ENCODE measurements around the gene BCAR3. TPM values are rescaled to one million over a fixed set of nuclear protein-coding genes. Genes with fewer than 3 reads are reported as not detected.

The BCAR3 gene
- total and polyA plus RNA-seq, 2 of the 4 experiments (the other 2 are of a cell fraction), result 41.4 to 46.4 TPM

GRCh38 chr1:93615582-93616150 is 66.0 kb downstream of the BCAR3 start:
- peak overlapping the region; percentile 38; the same call in 1 of the 2 replicates for H3K18ac ChIP-seq (ENCODE audit: low read depth, low read length)
- no peak overlapping the region for H3K9ac ChIP-seq (ENCODE audit: low read depth, low read length)
- no peaks in the 10 kb centered on the region for H3K27me3 ChIP-seq (ENCODE audit: control insufficient read depth, insufficient read depth, low read length)
- peak overlapping the region; percentile 91; the same call in 1 of the 2 replicates for H2AK5ac ChIP-seq (ENCODE audit: low read depth, low read length)
- H3K9me3 ChIP-seq (ENCODE audit: control insufficient read depth, insufficient read depth, low read length), result no peaks in the 10 kb centered on the region
- H3K4me3 ChIP-seq (ENCODE audit: insufficient read depth, low read depth, low read length), result no peak overlapping the region
- DNase-seq (peak; percentile 77), ATAC-seq (ENCODE audit: low read depth) (peak; percentile 49)
- peak overlapping the region; percentile 60; the same call in 1 of the 2 replicates for H2BK20ac ChIP-seq (ENCODE audit: low read depth, low read length)
- H3K79me1 ChIP-seq (ENCODE audit: low read depth in 1 of 2, low read length in 2 of 2), result peaks cover 51 to 96% of the 10 kb centered on the region in 2 experiments
- H3K9me1 ChIP-seq (ENCODE audit: insufficient read depth, low read length), result peaks cover 48% of the 10 kb centered on the region
- peak overlapping the region; percentile 62 for H3K27ac ChIP-seq (ENCODE audit: insufficient read depth, low read length)
- dilution Hi-C loops (cut with HindIII; ENCODE audit: low sequenced_read_pairs, unreplicated experiment) (no loop called here), intact Hi-C loops (cut with micrococcal nuclease) (no loop called here), in situ Hi-C loops (cut with MboI; ENCODE audit: low sequenced_read_pairs) (loop anchor here (10.0 kb wide), 1 partner anchor 311 kb away; no protein-coding TSS in a partner anchor)
- peak overlapping the region; percentile 62 for H2AK9ac ChIP-seq (replicated peaks; ENCODE audit: low read depth, low read length, poor library complexity)
- 53% methylated on average over 5 of the region's 10 CpGs; no CpG with 5 or more reads in 1 of the 2 experiments for WGBS, 2 experiments (ENCODE audit: extremely low coverage in 2 of 2, insufficient read length in 1 of 2)
- no peaks in the 10 kb centered on the region for H3K36me3 ChIP-seq (ENCODE audit: control insufficient read depth, insufficient read depth, low read length)
- peak overlapping the region; percentile 53 for H2BK5ac ChIP-seq (ENCODE audit: low read depth, low read length, poor library complexity, severe bottlenecking)
- peak overlapping the region; percentile 47 for H3K4me2 ChIP-seq (ENCODE audit: low read depth, low read length)
- H2BK15ac ChIP-seq (ENCODE audit: low read depth, low read length), result peak overlapping the region; percentile 55; the same call in 1 of the 3 replicates
- ChIA-PET POLR2A (ENCODE audit: unreplicated experiment) (no interaction called here), CTCF (interaction anchor here (0.6 kb wide), 1 partner anchor 35 kb away, joined by 4 read pairs; no protein-coding TSS in a partner anchor)
- H4K20me1 ChIP-seq (ENCODE audit: insufficient read depth, low read length), result peaks cover 94% of the 10 kb centered on the region
- no peak overlapping the region for H4K5ac ChIP-seq (ENCODE audit: low read depth, low read length)
- no peak overlapping the region for H2AFZ ChIP-seq (replicated peaks; ENCODE audit: low read length, poor library complexity)
- peak overlapping the region; percentile 56; the same call in 1 of the 2 replicates for H3K56ac ChIP-seq (ENCODE audit: extremely low read depth, insufficient read depth, low read length)
- peaks cover 44% of the 10 kb centered on the region for H3K4me1 ChIP-seq (ENCODE audit: control insufficient read depth, insufficient read depth, low read length)
- peak overlapping the region; percentile 8 to 72; a peak in 2 of 4 replicates for H4K8ac ChIP-seq (ENCODE audit: low read depth in 2 of 2, low read length in 2 of 2)
- peak overlapping the region; percentile 39 for H3K23ac ChIP-seq (ENCODE audit: low read depth, low read length)
- H3K14ac ChIP-seq (replicated peaks; ENCODE audit: low read depth, low read length), result peak overlapping the region; percentile 55
- H3K4ac ChIP-seq (ENCODE audit: low read depth, low read length), result peak overlapping the region; percentile 74
- H2BK120ac ChIP-seq (ENCODE audit: low read depth, low read length), result peak overlapping the region; percentile 67
- peak overlapping the region; percentile 26 for H4K91ac ChIP-seq (ENCODE audit: insufficient read depth, low read depth, low read length)
- BruUV-seq (replicated peaks), result no TSS peak
- TF ChIP-seq BHLHE40 (IDR thresholded peaks at IDR 0.05; ENCODE audit: low read depth, low read length) (peak; percentile 16; the same call in 1 of the 2 replicates), MXI1 (IDR thresholded peaks at IDR 0.05; ENCODE audit: borderline replicate concordance, low read depth, low read length) (no peak), FOS (IDR thresholded peaks at IDR 0.05; ENCODE audit: low read depth, low read length) (peak; percentile 48; the same call in 1 of the 2 replicates), NFE2L2 (IDR thresholded peaks at IDR 0.05; ENCODE audit: low read depth, low read length) (peak; percentile 34)

Measured in IMR-90 (cell line).